ENCODE measurements around the gene CEP19.

The CEP19 gene

GRCh38 chr3:196708467-196708866 lies 3.6 kb downstream of the CEP19 start:
- DNase-seq: no peak

- no peak for DNase-seq
Measured at GRCh38 chr3:196707566-196707965, 4.5 kb downstream of the CEP19 start.

- no peak for DNase-seq
Measured at GRCh38 chr3:196706731-196707130, 5.3 kb downstream of the CEP19 start.

GRCh38 chr3:196706327-196706726 lies 5.7 kb downstream of the CEP19 start:
- no peak for DNase-seq

- DNase-seq: no peak
Measured at GRCh38 chr3:196700801-196701200, 11.2 kb downstream of the CEP19 start.

- no peak for DNase-seq
Measured at GRCh38 chr3:196699749-196700148, 12.3 kb downstream of the CEP19 start.

- DNase-seq: no peak
Measured at GRCh38 chr3:196697270-196697669, 14.8 kb downstream of the CEP19 start.

- no peak for DNase-seq
Measured at GRCh38 chr3:196695849-196696226, 16.2 kb downstream of the CEP19 start.

GRCh38 chr3:196694941-196695848 lies 16.9 kb downstream of the CEP19 start:
- no peak for DNase-seq

- peak in 2 of 5 donors; percentile 5 to 31 for DNase-seq
Measured at GRCh38 chr3:196694202-196694638, 17.8 kb downstream of the CEP19 start.

GRCh38 chr3:196691386-196691785 lies 20.7 kb downstream of the CEP19 start:
- DNase-seq: no peak

GRCh38 chr3:196689941-196690660 lies 21.9 kb downstream of the CEP19 start:
- no peak for DNase-seq

- no peak for DNase-seq
Measured at GRCh38 chr3:196688349-196688748, 23.7 kb downstream of the CEP19 start.

- no peak for DNase-seq
Measured at GRCh38 chr3:196686436-196686835, 25.6 kb downstream of the CEP19 start.

GRCh38 chr3:196684548-196685407 lies 27.3 kb downstream of the CEP19 start:
- peak in 4 of 5 donors; percentile 31 to 68 (median 52) for DNase-seq

GRCh38 chr3:196677931-196678330 lies 34.1 kb downstream of the CEP19 start:
- DNase-seq: no peak

- DNase-seq: no peak
Measured at GRCh38 chr3:196677353-196677752, 34.7 kb downstream of the CEP19 start.

- no peak for DNase-seq
Measured at GRCh38 chr3:196673632-196674031, 38.4 kb downstream of the CEP19 start.

GRCh38 chr3:196670339-196670738 lies 41.7 kb downstream of the CEP19 start:
- DNase-seq: peak in 1 of 5 donors; percentile 45

GRCh38 chr3:196667056-196667825 lies 44.8 kb downstream of the CEP19 start:
- no peak for DNase-seq

GRCh38 chr3:196666001-196666867 lies 45.8 kb downstream of the CEP19 start:
- no peak for DNase-seq
